ENCODE measurements around the gene FAM107A. TPM values are rescaled to one million over a fixed set of nuclear protein-coding genes. Genes with fewer than 3 reads are reported as not detected.

Gene FAM107A
- total and polyA plus RNA-seq, 2 of the 13 experiments (the other 11 are each of a cell fraction or from before 2014, with no cell fraction given), result not detected

- TF ChIP-seq CEBPB (IDR thresholded peaks at IDR 0.05; ENCODE audit: borderline replicate concordance, low read depth, low read length) (no peak), E2F1 (CRISPR knock-in tag; IDR thresholded peaks at IDR 0.05) (0 out of 2 replicates have a peak, but pooled peaks have one; percentile 35), DMAP1 (CRISPR knock-in tag; IDR thresholded peaks at IDR 0.05) (no peak), AHDC1 (CRISPR knock-in tag; IDR thresholded peaks at IDR 0.05; ENCODE audit: borderline replicate concordance) (no peak), XRCC5 (optimal IDR thresholded peaks at IDR 0.05; ENCODE audit: low read length) (peak; percentile 93), ZBTB7B (CRISPR knock-in tag; IDR thresholded peaks at IDR 0.05) (peak; percentile 53; the same call in 1 of the 2 replicates), SALL2 (CRISPR knock-in tag; IDR thresholded peaks at IDR 0.05) (no peak), TCF7L2 (IDR thresholded peaks at IDR 0.05; ENCODE audit: low read depth, low read length) (no peak), ZBED4 (CRISPR knock-in tag; IDR thresholded peaks at IDR 0.05; ENCODE audit: borderline replicate concordance) (no peak), GATA4 (IDR thresholded peaks at IDR 0.05; ENCODE audit: borderline replicate concordance, low read depth) (no peak), TBL1XR1 (IDR thresholded peaks at IDR 0.05; ENCODE audit: borderline replicate concordance, low read length, partially characterized antibody) (no peak), ZNF547 (CRISPR knock-in tag; IDR thresholded peaks at IDR 0.05) (peak; percentile 61; the same call in 1 of the 2 replicates), ZNF205 (CRISPR knock-in tag; IDR thresholded peaks at IDR 0.05) (no peak), ZNF710 (CRISPR knock-in tag; IDR thresholded peaks at IDR 0.05; ENCODE audit: borderline replicate concordance) (no peak), JUNB (CRISPR knock-in tag; IDR thresholded peaks at IDR 0.05; ENCODE audit: borderline replicate concordance) (no peak)
Measured at GRCh38 chr3:58585005-58585786, 8.0 kb upstream of the FAM107A start (continued).

Data from HepG2 (cell line).